HG03039 (cell line): ENCODE measurements around the gene ATP10A.
"Not testable (repeated sequence)": the region's sequence is repeated elsewhere in the genome, so short reads cannot be mapped to it uniquely, and the experiment has no call there.

Experiments used
- ATAC-seq: cut with Tn5 transposase; IDR thresholded peaks from one replicate; pipeline ENCODE4 v1.9.1; 2021; ENCODE audit warnings: mild to moderate bottlenecking, moderate library complexity; ENCODE audit not compliant: unreplicated experiment

ATP10A gene

DNA sequence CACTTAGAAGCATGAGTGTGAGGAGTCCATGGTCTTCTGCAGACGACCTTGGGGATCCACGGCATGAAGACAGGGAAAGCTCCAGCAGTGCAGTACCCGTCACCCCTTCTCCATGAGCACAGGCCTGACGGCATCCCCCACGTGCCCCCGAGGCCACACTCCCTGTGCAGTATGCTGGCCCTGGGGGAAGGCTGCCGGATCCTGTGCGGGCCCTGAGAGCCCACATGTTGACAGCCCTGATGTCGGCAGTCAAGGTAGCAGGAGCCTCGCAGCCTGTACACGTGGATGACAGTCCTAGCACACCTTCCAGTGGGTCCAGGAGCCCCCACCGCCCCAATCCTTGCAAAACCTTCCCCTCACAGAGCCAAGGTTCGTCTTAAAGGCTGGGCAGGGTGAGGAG lies 195.3 kb downstream of the ATP10A start:
- no peak for ATAC-seq

DNA sequence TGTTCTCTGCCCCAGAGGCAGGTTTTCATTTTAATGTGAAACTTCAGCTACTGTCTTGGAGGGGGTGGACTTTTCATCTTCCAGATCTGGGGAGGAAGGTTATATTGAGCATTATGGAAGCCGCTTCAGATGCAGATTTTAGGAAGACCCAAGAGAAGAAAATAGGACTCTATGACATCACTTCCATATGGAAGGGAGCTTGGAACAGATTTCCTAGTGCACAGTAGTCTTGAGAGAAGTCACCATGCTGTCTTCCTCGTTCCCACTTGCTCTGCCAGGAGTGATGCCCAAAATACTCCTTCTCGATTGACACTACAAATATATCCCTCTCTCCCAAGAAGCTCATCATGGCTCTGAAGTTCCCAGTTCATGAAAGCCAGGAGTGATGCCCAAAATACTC lies 197.2 kb downstream of the ATP10A start:
- no peak for ATAC-seq

- no peak for ATAC-seq
Observed at GRCh38 chr15:25664761-25665160, 198.4 kb downstream of the ATP10A start.

- ATAC-seq = no peak
Observed at GRCh38 chr15:25663515-25663914, 199.6 kb downstream of the ATP10A start.

- no peak for ATAC-seq
Observed at GRCh38 chr15:25661898-25662297, 201.2 kb downstream of the ATP10A start.

DNA sequence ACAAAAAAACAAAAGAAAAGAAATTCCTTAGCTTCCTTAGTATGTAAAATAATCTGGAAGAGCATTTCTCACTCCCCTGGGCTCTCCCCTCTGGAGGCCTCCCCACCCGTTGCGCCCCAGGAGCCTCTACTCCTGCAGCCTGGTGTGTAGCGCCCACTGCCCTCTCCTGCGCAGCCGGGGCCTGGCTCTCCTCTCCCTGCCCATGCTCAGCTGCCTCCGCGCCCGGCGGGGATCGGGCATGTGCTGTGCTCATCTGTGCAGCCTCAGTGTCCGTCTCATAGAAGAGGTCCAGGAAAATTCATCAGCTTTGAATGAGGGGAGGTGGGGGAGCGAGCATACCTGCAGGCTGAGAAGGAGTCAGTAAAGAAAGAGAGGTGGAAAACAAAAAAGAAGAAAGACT lies 203.9 kb downstream of the ATP10A start:
- no peak for ATAC-seq

DNA sequence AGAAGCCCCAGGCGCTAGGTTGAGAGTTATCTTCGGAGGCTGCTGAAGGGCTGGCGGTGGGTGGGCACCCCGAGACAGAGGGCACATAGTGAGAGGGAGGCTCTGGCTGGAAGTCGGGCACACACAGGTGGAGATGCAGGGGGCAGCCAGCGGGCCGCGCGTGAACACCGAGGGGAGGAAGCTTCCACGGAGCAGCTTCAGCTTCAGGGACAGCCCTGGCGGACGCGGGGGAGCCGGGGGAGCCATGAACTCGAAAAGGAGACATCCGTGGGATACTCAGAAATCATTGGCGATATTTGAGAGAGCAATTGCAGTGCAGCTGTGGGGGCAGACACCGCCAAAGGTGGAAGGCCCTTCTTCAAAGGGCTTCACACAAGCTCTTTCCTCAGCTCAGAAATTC lies 204.6 kb downstream of the ATP10A start:
- no peak for ATAC-seq

GRCh38 chr15:25655207-25655948 lies 207.7 kb downstream of the ATP10A start:
- ATAC-seq = no peak

GRCh38 chr15:25653371-25653770 lies 209.8 kb downstream of the ATP10A start:
- ATAC-seq = no peak

GRCh38 chr15:25652704-25653103 lies 210.4 kb downstream of the ATP10A start:
- ATAC-seq = no peak

GRCh38 chr15:25649390-25649789 lies 213.7 kb downstream of the ATP10A start:
- no peak for ATAC-seq

DNA sequence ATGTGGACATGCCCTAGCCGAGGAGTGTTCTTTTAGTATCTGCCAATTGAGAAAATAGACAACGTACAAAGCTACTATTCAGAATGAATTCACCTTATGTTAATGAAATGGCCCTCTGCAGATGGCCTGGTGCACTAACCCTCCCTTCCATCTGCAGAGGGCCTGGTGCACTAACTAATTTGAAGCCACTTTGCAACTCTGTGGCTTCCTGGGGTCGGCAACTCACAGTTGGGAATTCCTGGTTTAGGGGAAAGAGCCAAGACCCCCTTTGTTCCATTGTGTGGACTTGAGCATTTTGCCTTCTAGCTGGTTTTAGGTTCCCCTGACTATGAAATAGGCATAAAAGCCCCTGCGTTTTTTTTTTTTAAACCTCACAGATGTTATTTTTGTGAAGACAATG lies 220.0 kb downstream of the ATP10A start:
- no peak for ATAC-seq

GRCh38 chr15:25641762-25642161 lies 221.4 kb downstream of the ATP10A start:
- no peak for ATAC-seq

DNA sequence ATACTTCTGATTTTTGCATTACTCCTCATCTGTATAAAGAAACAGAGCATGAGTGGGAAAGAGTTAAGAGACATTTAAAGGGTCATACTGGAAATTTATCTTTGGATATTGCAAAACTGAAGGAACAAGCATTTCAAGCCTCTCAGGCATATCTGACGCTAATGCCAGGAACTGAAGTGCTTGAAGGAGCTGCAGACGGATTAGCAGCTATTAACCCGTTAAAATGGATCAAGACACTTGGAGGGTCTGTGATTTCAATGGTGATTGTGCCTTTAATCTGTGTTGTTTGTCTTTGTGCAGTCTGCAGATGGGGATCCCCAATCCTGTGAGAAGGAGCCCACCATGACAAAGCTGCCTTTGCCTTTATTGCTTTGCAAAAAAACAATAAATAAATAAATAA lies 221.8 kb downstream of the ATP10A start:
- ATAC-seq = no peak

DNA sequence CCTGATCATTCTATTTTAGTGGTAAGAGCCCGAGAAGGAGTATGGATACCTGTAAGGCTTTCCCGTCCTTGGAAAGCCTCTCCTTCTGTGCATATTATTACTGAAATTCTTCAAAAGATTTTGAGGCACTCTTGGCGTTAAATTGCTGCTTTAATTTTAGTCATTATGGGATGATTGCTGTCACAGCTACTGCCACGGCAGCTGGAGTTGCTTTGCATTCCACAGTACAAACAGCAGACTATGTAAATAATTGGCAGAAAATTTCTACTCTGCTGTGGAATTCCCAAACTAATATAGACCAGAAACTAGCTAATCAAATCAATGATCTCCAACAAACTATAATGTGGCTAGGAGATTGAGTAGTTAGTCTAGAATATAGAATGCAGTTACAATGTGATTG lies 222.2 kb downstream of the ATP10A start:
- ATAC-seq = not testable (repeated sequence)

- ATAC-seq = no peak
Observed at GRCh38 chr15:25640381-25640780, 222.7 kb downstream of the ATP10A start.

DNA sequence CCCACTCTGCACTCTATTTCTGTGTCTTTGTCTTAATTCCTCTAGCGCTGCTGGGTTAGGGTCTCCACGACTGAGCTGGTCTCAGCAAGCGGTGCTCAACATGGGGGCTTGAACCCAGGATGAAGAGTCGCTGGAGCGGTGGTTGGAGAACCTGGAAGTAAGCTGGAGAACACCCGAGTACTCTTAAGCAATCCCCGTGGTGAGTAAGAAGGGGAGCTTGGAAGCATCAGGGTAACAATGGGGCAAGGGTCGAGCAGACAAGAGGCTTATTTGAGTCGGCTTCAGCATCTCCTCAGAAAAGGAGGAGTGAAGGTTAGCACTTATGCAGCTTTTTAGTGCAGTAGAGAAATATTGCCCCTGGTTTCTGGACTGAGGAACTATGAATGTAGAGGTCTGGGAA lies 226.6 kb downstream of the ATP10A start:
- ATAC-seq = not testable (repeated sequence)

GRCh38 chr15:25635191-25635590 lies 227.9 kb downstream of the ATP10A start:
- no peak for ATAC-seq

GRCh38 chr15:25633862-25634261 lies 229.3 kb downstream of the ATP10A start:
- no peak for ATAC-seq

- no peak for ATAC-seq
Observed at GRCh38 chr15:25631971-25632370, 231.2 kb downstream of the ATP10A start.
